Measurements from ENCODE around the gene DHRS3. TPM values are rescaled to one million over a fixed set of nuclear protein-coding genes. Genes with fewer than 3 reads are reported as not detected.

Gene DHRS3
- total and polyA plus RNA-seq, 8 donors, result 47.7 to 98.6 (median 62.0) TPM

- Histone ChIP-seq H3K27me3 (no peaks in the 10 kb centered on the region), H3K4me3 (no peak overlapping the region), H3K9me3 (no peaks in the 10 kb centered on the region), H3K4me1 (peaks cover 11 to 28% (median 18%) of the 10 kb centered on the region in 3 donors), H3K27ac (no peak overlapping the region), H3K36me3 (peaks cover 3 to 5% (median 4%) of the 10 kb centered on the region in 3 donors)
- ATAC-seq (no peak), DNase-seq (no peak), FAIRE-seq (no peak)
- intact Hi-C loops (cut with DNase I), result loop anchor here in 1 of 3 donors (10.0 kb wide), 2 partner anchors 136 to 206 kb away; no protein-coding TSS in a partner anchor
- 79 to 86% methylated on average over 7 of the region's 7 CpGs for WGBS, 2 donors
- no peak for TF ChIP-seq CTCF (IDR thresholded peaks at IDR 0.05)
These were observed 7.1 kb downstream of the DHRS3 start for GRCh38 chr1:12610941-12611340.

- no peaks in the 10 kb centered on the region for H3K9me3 ChIP-seq
- H3K4me3 ChIP-seq, result no peak overlapping the region
- TF ChIP-seq CTCF (IDR thresholded peaks at IDR 0.05), result no peak
- intact Hi-C loops (cut with DNase I), result loop anchor here in 1 of 3 donors (10.0 kb wide), 2 partner anchors 136 to 206 kb away; no protein-coding TSS in a partner anchor
- ATAC-seq (no peak), FAIRE-seq (no peak), DNase-seq (no peak)
- no peaks in the 10 kb centered on the region for H3K27me3 ChIP-seq
- no peak overlapping the region for H3K27ac ChIP-seq
- WGBS, 2 donors, result 86 to 90% methylated on average over 7 of the region's 7 CpGs
- H3K4me1 ChIP-seq, result peaks cover 11 to 29% (median 18%) of the 10 kb centered on the region in 3 donors
- H3K36me3 ChIP-seq, result peaks cover 3 to 5% (median 4%) of the 10 kb centered on the region in 3 donors
These were observed 7.6 kb downstream of the DHRS3 start for GRCh38 chr1:12610305-12610935.

GRCh38 chr1:12609469-12610003 is 8.5 kb downstream of the DHRS3 start:
- H3K9me3 ChIP-seq, result no peaks in the 10 kb centered on the region
- intact Hi-C loops (cut with DNase I), result loop anchor here in 1 of 3 donors (10.0 kb wide), 2 partner anchors 135 to 205 kb away; no protein-coding TSS in a partner anchor
- H3K27me3 ChIP-seq, result no peaks in the 10 kb centered on the region
- no peak overlapping the region for H3K27ac ChIP-seq
- peaks cover 3 to 5% (median 4%) of the 10 kb centered on the region in 3 donors for H3K36me3 ChIP-seq
- FAIRE-seq (no peak), ATAC-seq (no peak), DNase-seq (peak in 1 of 6 donors; percentile 36)
- no peak overlapping the region for H3K4me3 ChIP-seq
- WGBS, 2 donors, result 66 to 74% methylated on average over 5 of the region's 5 CpGs
- H3K4me1 ChIP-seq, result peaks cover 11 to 32% (median 23%) of the 10 kb centered on the region in 3 donors
- TF ChIP-seq CTCF (IDR thresholded peaks at IDR 0.05), result no peak

GRCh38 chr1:12608311-12608957 is 9.6 kb downstream of the DHRS3 start:
- Histone ChIP-seq H3K4me3 (no peak overlapping the region), H3K27me3 (no peaks in the 10 kb centered on the region), H3K36me3 (peaks cover 3 to 5% (median 4%) of the 10 kb centered on the region in 3 donors), H3K4me1 (peaks cover 12 to 34% (median 23%) of the 10 kb centered on the region in 3 donors), H3K9me3 (no peaks in the 10 kb centered on the region), H3K27ac (no peak overlapping the region)
- FAIRE-seq (no peak), ATAC-seq (no peak), DNase-seq (peak in 1 of 6 donors; percentile 28)
- TF ChIP-seq CTCF (IDR thresholded peaks at IDR 0.05), result no peak
- 58 to 70% methylated on average over 5 of the region's 5 CpGs for WGBS, 2 donors
- intact Hi-C loops (cut with DNase I), result no loop called here
